ENCODE measurements around the gene DEGS2. TPM values are rescaled to one million over a fixed set of nuclear protein-coding genes. Genes with fewer than 3 reads are reported as not detected.
A peak's percentile ranks its signal among the peaks of the same experiment; 100 is the strongest.

DEGS2 gene
- total and polyA plus RNA-seq, 8 donors: 1.9 to 7.3 (median 4.8) TPM

GRCh38 chr14:100178691-100179090, 19.2 kb upstream of the DEGS2 start:
- no peak for FAIRE-seq
- H3K4me3 ChIP-seq: no peak overlapping the region
- DNase-seq: peak in 1 of 6 donors; percentile 23
- intact Hi-C loops (cut with DNase I): no loop called here
- no peak overlapping the region for H3K27ac ChIP-seq
- H3K27me3 ChIP-seq: no peaks in the 10 kb centered on the region
- WGBS, 2 donors: 93 to 97% methylated on average over 7 of the region's 7 CpGs
- TF ChIP-seq, protein P1, sequence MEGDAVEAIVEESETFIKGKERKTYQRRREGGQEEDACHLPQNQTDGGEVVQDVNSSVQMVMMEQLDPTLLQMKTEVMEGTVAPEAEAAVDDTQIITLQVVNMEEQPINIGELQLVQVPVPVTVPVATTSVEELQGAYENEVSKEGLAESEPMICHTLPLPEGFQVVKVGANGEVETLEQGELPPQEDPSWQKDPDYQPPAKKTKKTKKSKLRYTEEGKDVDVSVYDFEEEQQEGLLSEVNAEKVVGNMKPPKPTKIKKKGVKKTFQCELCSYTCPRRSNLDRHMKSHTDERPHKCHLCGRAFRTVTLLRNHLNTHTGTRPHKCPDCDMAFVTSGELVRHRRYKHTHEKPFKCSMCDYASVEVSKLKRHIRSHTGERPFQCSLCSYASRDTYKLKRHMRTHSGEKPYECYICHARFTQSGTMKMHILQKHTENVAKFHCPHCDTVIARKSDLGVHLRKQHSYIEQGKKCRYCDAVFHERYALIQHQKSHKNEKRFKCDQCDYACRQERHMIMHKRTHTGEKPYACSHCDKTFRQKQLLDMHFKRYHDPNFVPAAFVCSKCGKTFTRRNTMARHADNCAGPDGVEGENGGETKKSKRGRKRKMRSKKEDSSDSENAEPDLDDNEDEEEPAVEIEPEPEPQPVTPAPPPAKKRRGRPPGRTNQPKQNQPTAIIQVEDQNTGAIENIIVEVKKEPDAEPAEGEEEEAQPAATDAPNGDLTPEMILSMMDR (IDR thresholded peaks at IDR 0.05): no peak
- no peaks in the 10 kb centered on the region for H3K4me1 ChIP-seq
- H3K9me3 ChIP-seq: no peaks in the 10 kb centered on the region
- ATAC-seq: no peak
- no peaks in the 10 kb centered on the region for H3K36me3 ChIP-seq

DNA sequence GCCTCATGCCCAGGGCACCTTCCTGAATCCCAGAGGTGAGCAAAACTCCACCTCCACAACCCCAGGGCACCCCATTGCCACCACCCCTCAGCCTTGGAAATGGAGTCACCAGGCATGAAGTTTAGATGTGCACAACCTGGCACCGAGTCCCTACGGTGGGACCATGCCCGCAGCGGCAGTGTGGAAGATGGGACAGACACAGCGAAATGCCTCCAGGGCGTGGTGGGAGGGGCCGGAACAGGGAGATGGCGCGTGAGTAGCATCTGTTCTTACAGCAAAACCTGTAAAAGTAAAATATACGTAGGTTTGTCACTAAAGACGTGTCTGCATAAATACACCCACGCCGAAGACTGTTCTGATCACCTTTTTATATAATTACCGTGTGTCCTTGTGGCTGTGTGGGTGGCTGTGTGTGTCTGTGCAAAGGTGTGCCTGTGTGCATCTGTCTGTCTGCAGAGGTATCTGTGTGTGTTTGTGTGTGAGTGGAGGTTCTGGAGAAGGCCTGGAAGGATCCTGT, 17.4 kb upstream of the DEGS2 start:
- intact Hi-C loops (cut with DNase I): no loop called here
- Histone ChIP-seq H3K4me3 (no peak overlapping the region), H3K4me1 (no peaks in the 10 kb centered on the region), H3K27ac (no peak overlapping the region), H3K27me3 (no peaks in the 10 kb centered on the region), H3K9me3 (no peaks in the 10 kb centered on the region), H3K36me3 (no peaks in the 10 kb centered on the region)
- 94 to 95% methylated on average over 14 of the region's 14 CpGs for WGBS, 2 donors
- FAIRE-seq (no peak), DNase-seq (peak in 1 of 6 donors; percentile 43), ATAC-seq (no peak)
- TF ChIP-seq, protein P1 (IDR thresholded peaks at IDR 0.05): no peak

DNA sequence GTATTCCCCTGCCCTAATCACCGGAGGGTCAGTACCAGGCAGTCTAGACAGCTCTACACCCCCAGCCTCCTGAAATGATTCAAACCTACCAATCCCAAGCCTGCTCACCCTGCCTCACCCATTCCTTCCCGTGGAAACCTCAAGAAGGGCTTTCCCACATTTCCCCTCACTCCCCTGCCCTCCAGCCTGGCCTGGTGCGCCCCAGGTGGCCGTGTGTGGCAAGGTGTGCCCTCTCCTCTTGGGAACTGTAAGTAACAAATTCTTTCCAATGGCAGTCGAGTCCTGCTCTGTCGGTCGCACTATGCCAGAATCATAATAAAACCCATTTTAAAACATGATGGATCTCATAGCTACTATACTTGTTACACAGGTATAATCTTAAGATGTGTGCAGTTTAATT, 13.9 kb upstream of the DEGS2 start:
- TF ChIP-seq, protein P1 (IDR thresholded peaks at IDR 0.05): no peak
- Histone ChIP-seq H3K9me3 (no peaks in the 10 kb centered on the region), H3K27me3 (no peaks in the 10 kb centered on the region), H3K36me3 (no peaks in the 10 kb centered on the region), H3K4me1 (no peaks in the 10 kb centered on the region), H3K4me3 (no peak overlapping the region), H3K27ac (no peak overlapping the region)
- DNase-seq (no peak), ATAC-seq (no peak), FAIRE-seq (no peak)
- intact Hi-C loops (cut with DNase I): no loop called here
- WGBS, 2 donors: 69 to 70% methylated on average over 7 of the region's 7 CpGs

GRCh38 chr14:100172811-100173210, 13.4 kb upstream of the DEGS2 start:
- TF ChIP-seq, protein P1 (IDR thresholded peaks at IDR 0.05): no peak
- ATAC-seq: no peak
- FAIRE-seq: no peak
- no peak overlapping the region for H3K4me3 ChIP-seq
- no peaks in the 10 kb centered on the region for H3K9me3 ChIP-seq
- H3K27me3 ChIP-seq: no peaks in the 10 kb centered on the region
- no peaks in the 10 kb centered on the region for H3K4me1 ChIP-seq
- 85 to 92% methylated on average over 5 of the region's 5 CpGs for WGBS, 2 donors
- no peak overlapping the region for H3K27ac ChIP-seq
- no peak for DNase-seq
- no peaks in the 10 kb centered on the region for H3K36me3 ChIP-seq
- intact Hi-C loops (cut with DNase I): no loop called here

GRCh38 chr14:100170880-100171279, 11.4 kb upstream of the DEGS2 start:
- intact Hi-C loops (cut with DNase I): no loop called here
- peak in 1 of 6 donors; percentile 14 for DNase-seq
- Histone ChIP-seq H3K36me3 (no peaks in the 10 kb centered on the region), H3K27ac (no peak overlapping the region), H3K27me3 (no peaks in the 10 kb centered on the region), H3K9me3 (no peaks in the 10 kb centered on the region), H3K4me3 (no peak overlapping the region), H3K4me1 (no peaks in the 10 kb centered on the region)
- TF ChIP-seq, protein P1 (IDR thresholded peaks at IDR 0.05): no peak
- no peak for ATAC-seq
- 88 to 94% methylated on average over 2 of the region's 2 CpGs for WGBS, 2 donors
- no peak for FAIRE-seq
